Ovary (tissue), 10 donors: ENCODE data around the gene CLRN1. TPM values are rescaled to one million over a fixed set of nuclear protein-coding genes. Genes with fewer than 3 reads are reported as not detected.

Experiments used
- DNase-seq, 5 donors: peaks; one replicate each; pipeline ENCODE4 v3.0.0-alpha.2; 2019 to 2020
- H3K27ac ChIP-seq, 2 donors: fragments of 200-600 bp; one replicate each; pipeline versions ENCODE4 v1.5.1 to v1.8.0; 2019 to 2022
- H3K27me3 ChIP-seq: fragments of 200-600 bp; one replicate; pipeline ENCODE4 v1.8.0; 2022
- H3K36me3 ChIP-seq: fragments of 200-600 bp; sonication (generic); one replicate; pipeline ENCODE4 v1.5.1; 2019
- H3K4me1 ChIP-seq: one replicate; pipeline ENCODE4 v1.8.1; 2013; ENCODE audit warnings: mild to moderate bottlenecking, moderate library complexity; ENCODE audit not compliant: insufficient read depth
- H3K4me3 ChIP-seq: fragments of 200-600 bp; sonication (generic); one replicate; pipeline ENCODE4 v1.5.1; 2017
- H3K9me3 ChIP-seq, 2 donors: fragments of 200-600 bp in 1 of 2; sonication (generic) in 1 of 2; one replicate each; pipeline versions ENCODE4 v1.5.1 to v1.8.1; 2013 to 2019; ENCODE audit warnings: mild to moderate bottlenecking in 1 of 2, moderate library complexity in 1 of 2
- EP300 ChIP-seq: sonication (generic); formaldehyde crosslinking; IDR thresholded peaks from one replicate; pipeline ENCODE4 v1.6.1; 2017; ENCODE audit warnings: antibody characterized with exemption
- POLR2A ChIP-seq: fragments of 450-650 bp; IDR thresholded peaks from one replicate; pipeline ENCODE4 v1.6.1; 2017; ENCODE audit warnings: antibody characterized with exemption, mild to moderate bottlenecking, moderate library complexity
- WGBS, 3 donors: extraction: QIAGEN DNeasy Blood & Tissue Kit in 1 of 3; methylation state at CpG; one replicate each; pipeline versions ENCODE4 v1.1.5 to v1.1.7; 2013 to 2017; 5-methylcytosine and 5-hydroxymethylcytosine counted together
- intact Hi-C, 4 donors: fragments of 100-400 bp; cut with DNase I; formaldehyde crosslinking; loops; one replicate each; pipeline versions ENCODE4 v1.11.0 to v1.15.1; 2022 to 2023
- long read RNA-seq, 3 donors: library from polyadenylated mRNA in 2 of 3; unstranded in 2 of 3; transcript quantifications; one replicate each; pipeline ENCODE4 v2.0.0 and lab custom pipeline, GENCODE V29; 2021 to 2026
- polyA plus RNA-seq, 2 donors: library from polyadenylated mRNA; stranded (reverse); fragments of 200-250 nt in 1 of 2; fragments of 350-450 nt in 1 of 2; fragmentation: Illumina TruSeq in 1 of 2; extraction: RNeasy Lipid Tissue Mini Kit (QIAGEN cat#74804) in 1 of 2; gene quantifications; one replicate each; pipeline ENCODE4 v1.2.3, GENCODE V29; 2013 to 2014
- total RNA-seq, 7 donors: library from RNA; depleted of rRNA in 2 of 7; stranded (reverse); fragments of >200 nt in 2 of 7; fragmentation: NEBNext Ultra II Directional in 3 of 7; extraction: Animal tissue kit (Norgen Biotek cat#: 25700) in 3 of 7; gene quantifications; one replicate each; pipeline versions ENCODE4 v1.1.0 to v1.2.4, GENCODE V29; 2016 to 2023
- TF ChIP-seq, protein P1 (sequence below), 3 donors: fragments of 450-650 bp in 2 of 3; fragments of 200-600 bp in 1 of 3; IDR thresholded peaks; one replicate each; pipeline versions ENCODE4 v1.5.1 to v1.8.0; 2016 to 2022; ENCODE audit warnings: antibody characterized with exemption in 3 of 3, mild to moderate bottlenecking in 1 of 3
- donor health status: DM: no; HTN: no; CAD: no; lungs with moderate emphysema.
- donor health status: DM: no; HTN: no; CAD: no.
- donor health status: Bipolar disorder and iron deficiency.
- donor health status: DM: yes; HTN: yes; CAD: no.
- donor health status: DM: no; HTN: no; CAD: no.
- donor health status: DM: yes; HTN: yes; CAD: no.

CLRN1 gene, protein sequence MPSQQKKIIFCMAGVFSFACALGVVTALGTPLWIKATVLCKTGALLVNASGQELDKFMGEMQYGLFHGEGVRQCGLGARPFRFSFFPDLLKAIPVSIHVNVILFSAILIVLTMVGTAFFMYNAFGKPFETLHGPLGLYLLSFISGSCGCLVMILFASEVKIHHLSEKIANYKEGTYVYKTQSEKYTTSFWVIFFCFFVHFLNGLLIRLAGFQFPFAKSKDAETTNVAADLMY
- not detected for total RNA-seq
- polyA plus RNA-seq, result not detected
- long read RNA-seq, donor 1, result 0 reads
- long read RNA-seq, donor 2, result 0 reads
- long read RNA-seq, donor 3, result 0 reads

DNA sequence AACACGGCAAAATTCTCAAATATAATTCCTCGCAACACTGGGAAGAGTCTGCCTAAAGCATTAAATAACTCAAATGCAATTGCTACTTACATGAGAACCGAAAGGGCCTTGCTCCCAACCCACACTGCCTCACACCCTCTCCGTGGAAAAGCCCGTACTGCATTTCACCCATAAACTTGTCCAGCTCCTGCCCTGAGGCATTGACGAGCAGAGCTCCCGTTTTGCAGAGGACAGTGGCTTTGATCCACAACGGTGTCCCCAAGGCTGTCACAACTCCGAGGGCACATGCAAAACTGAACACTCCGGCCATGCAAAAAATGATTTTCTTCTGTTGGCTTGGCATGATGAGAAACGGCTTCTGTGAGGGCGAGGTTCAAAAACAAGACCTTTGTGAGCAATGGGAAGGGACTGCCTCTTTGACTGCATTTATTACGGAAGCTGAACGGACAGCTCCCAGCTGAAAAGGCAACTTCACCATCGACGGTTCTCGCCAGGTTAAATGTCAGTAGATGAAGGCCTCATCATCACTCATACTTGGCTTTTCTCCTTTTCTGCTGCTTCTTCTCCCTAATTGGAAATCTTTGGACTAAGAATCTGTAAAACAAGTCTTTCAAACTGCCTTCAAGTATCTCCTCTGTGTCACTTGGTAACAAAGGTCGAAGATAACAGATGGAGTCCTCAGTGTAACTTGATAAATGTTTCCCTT is at the start of gene CLRN1:
TSS of gene CLRN1 (minus strand) at position 362 of the 706 bp plus-strand sequence. CDS start at position 343, 19 bp downstream.
- H3K27me3 ChIP-seq, result no peaks in the 10 kb centered on the region
- no peaks in the 10 kb centered on the region for H3K36me3 ChIP-seq
- no peak within 1 kb of the TSS for H3K4me3 ChIP-seq
- H3K4me1 ChIP-seq, result no peaks in the 10 kb centered on the region
- TF ChIP-seq, protein P1, sequence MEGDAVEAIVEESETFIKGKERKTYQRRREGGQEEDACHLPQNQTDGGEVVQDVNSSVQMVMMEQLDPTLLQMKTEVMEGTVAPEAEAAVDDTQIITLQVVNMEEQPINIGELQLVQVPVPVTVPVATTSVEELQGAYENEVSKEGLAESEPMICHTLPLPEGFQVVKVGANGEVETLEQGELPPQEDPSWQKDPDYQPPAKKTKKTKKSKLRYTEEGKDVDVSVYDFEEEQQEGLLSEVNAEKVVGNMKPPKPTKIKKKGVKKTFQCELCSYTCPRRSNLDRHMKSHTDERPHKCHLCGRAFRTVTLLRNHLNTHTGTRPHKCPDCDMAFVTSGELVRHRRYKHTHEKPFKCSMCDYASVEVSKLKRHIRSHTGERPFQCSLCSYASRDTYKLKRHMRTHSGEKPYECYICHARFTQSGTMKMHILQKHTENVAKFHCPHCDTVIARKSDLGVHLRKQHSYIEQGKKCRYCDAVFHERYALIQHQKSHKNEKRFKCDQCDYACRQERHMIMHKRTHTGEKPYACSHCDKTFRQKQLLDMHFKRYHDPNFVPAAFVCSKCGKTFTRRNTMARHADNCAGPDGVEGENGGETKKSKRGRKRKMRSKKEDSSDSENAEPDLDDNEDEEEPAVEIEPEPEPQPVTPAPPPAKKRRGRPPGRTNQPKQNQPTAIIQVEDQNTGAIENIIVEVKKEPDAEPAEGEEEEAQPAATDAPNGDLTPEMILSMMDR (IDR thresholded peaks at IDR 0.05), result no peak
- no peak for TF ChIP-seq EP300
- TF ChIP-seq POLR2A, result no peak
- H3K9me3 ChIP-seq, result no peaks in the 10 kb centered on the region
- H3K27ac ChIP-seq, result no peak within 1 kb of the TSS
- 59 to 66% (median 59%) methylated on average over 18 of the region's 18 CpGs for WGBS, 3 donors
- intact Hi-C loops, result no loop called here
- DNase-seq, result no peak

DNA sequence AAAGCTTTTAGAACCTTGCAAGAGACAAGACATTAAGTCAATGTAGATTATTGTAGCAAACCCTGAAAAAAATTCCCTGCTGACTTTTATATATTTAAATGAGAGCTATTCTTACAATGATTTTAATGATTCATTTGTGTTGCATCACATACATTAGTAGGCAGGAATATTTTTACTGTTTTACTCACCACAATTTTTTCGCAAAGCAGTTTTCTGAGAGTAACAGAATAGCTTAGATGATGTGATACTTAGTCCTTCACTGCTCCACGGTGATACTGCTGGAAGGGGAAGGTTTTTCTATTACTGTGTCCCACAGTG is 43.9 kb upstream of the CLRN1 start:
- H3K9me3 ChIP-seq, result no peaks in the 10 kb centered on the region
- TF ChIP-seq EP300 (no peak), POLR2A (no peak)
- TF ChIP-seq, protein P1 (IDR thresholded peaks at IDR 0.05), result no peak
- H3K4me3 ChIP-seq, result no peak overlapping the region
- DNase-seq, result no peak
- WGBS, 3 donors, result 76 to 79% (median 76%) methylated on average over 2 of the region's 2 CpGs
- no peaks in the 10 kb centered on the region for H3K4me1 ChIP-seq
- intact Hi-C loops, result no loop called here
- no peak overlapping the region for H3K27ac ChIP-seq
- no peaks in the 10 kb centered on the region for H3K27me3 ChIP-seq
- H3K36me3 ChIP-seq, result no peaks in the 10 kb centered on the region

DNA sequence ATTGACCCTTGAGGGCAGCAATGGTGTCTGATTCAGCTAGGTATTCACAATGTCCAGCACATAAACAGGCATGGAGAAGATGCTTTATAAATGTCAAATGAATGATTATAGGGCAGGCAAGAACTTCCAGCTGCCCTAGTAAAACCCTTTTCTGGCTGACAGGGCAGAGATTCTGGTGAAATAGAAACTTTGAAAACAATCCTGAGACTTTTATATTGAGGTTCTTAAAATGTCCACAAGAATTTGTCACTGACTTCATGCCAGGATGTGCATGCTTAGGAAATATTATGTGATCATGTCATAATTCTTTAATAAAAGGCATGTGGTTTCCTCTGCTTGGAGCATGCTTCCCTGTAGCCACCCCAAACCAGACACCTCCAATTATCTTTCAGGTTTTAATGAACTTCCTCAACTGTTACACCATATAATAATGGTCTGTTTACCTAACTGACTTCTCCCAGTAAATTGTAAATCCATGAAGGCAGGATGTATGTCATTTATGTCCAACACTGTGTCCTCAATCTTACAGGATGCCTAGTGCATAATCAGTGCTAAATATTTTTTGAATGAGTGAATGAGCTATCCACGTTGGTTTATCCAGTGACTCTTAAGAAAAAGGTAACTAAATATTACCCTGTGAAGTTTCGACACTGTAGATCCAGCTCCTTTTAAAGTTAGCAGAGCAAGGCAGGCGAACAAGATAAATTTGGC is 43.4 kb upstream of the CLRN1 start:
- Histone ChIP-seq H3K4me3 (no peak overlapping the region), H3K9me3 (no peaks in the 10 kb centered on the region), H3K27me3 (no peaks in the 10 kb centered on the region), H3K27ac (no peak overlapping the region), H3K4me1 (no peaks in the 10 kb centered on the region), H3K36me3 (no peaks in the 10 kb centered on the region)
- DNase-seq, result no peak
- intact Hi-C loops, result no loop called here
- WGBS, 3 donors, result 63 to 69% (median 64%) methylated on average over 3 of the region's 3 CpGs
- TF ChIP-seq, protein P1 (IDR thresholded peaks at IDR 0.05), result no peak
- TF ChIP-seq POLR2A (no peak), EP300 (no peak)

DNA sequence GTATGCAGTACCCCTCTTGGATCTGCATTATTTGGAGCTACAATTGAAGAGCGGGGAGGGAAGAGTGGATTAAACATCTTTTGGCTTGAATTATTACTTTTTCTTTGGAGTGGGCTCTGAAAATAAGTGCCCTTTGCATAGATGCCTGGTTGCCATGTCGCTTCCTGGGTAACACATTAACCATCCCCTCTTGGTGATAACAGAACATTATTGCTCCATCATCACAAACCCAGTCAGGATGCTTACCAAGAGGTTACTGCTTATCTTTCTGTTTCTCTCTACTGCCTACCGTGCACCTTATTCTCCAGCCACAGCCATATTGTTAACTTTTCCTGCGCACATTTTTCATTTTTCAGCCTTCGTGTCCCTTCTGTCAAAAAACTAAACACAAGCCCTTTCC is 42.7 kb upstream of the CLRN1 start:
- TF ChIP-seq POLR2A (no peak), EP300 (no peak)
- Histone ChIP-seq H3K4me3 (no peak overlapping the region), H3K4me1 (no peaks in the 10 kb centered on the region), H3K36me3 (no peaks in the 10 kb centered on the region), H3K27ac (no peak overlapping the region), H3K27me3 (no peaks in the 10 kb centered on the region), H3K9me3 (no peaks in the 10 kb centered on the region)
- intact Hi-C loops, result no loop called here
- 80 to 84% (median 83%) methylated on average over 5 of the region's 5 CpGs for WGBS, 3 donors
- DNase-seq, result no peak
